Activated CD4-positive, alpha-beta T cell treated with anti-CD3 and anti-CD28 coated beads for 48 hours (primary cell): Measurements from ENCODE around the gene ALPI.

Source experiments
- DNase-seq: peaks from one replicate; pipeline ENCODE4 v3.0.0-alpha.2; 2020

ALPI gene

DNA sequence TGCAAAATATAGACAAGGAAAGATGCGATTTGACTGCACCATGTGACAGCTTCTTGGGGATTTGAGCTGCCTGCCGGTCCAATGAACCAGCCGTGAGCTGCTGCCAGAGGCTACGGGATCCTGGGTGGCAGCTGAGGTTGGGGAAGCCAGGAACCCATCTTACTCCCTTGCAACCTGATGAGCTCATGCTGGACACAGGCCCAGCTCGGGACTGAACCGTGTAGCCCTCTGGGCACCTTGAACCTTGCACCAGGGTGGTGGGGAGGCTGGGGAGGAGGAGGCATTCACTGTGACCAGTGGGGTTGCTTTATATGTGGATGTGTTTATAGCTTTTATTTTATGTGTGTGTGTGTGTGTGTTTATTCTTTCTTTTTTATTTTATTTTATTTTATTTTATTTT is 9.1 kb downstream of the ALPI start:
- DNase-seq, result no peak

DNA sequence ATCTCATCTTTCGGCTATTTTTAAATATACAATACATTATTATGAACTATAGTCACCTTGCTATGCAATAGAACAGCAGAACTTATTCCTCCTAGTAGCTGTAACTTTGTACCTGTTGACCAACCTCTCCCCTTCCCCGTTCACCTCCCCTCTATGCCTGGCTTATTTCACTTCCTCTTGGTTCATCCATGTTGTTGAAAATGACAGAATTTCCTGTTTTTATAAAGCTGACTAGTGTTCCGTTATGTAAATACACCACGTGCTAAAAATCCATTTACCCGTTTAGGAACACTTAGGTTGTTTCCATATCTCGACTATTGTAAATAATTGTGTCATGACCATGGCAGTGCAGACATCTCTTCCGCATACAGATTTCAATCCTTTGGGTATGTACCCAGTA is 10.3 kb downstream of the ALPI start:
- no peak for DNase-seq

DNA sequence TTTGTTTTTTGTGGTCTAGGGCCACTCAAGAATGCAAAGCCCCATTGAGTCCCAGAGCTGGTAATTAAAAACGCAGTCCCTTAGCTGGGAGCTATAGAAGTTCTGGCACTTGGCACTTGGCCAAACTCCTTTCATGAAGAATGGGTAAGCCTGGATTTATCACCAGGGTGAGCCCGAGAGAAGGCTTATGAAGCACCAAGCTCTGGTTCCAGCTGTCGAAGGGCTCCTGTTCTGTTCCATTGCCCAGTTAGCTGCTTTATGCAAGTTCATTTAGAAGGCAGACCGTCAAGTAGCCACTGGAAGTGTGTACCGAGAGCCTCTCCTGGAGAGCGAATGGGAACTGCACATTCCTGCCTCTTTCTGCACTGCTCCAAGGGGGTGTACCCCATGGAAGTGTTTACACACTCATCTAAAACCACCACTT is 17.5 kb downstream of the ALPI start:
- DNase-seq, result no peak

DNA sequence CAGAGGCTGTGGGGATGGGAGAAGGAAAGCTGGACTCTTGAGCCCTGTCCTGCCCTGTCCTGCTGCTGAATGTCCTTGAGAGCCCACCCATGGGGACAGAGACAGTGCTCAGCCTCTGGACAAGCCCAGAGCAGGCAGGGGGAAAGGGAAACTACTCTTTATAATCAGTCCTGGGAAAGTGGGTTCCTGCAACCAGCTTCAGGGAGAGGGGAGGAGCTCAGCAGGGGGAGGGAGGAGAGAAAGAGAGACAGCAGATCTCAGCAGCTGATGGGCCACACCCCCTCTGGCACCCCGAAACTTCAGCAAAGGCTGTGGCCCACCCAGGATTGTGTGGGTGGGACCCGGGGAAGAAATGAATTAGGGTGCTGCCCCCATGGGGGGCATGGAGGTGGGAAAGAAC is 20.1 kb downstream of the ALPI start:
- no peak for DNase-seq

DNA sequence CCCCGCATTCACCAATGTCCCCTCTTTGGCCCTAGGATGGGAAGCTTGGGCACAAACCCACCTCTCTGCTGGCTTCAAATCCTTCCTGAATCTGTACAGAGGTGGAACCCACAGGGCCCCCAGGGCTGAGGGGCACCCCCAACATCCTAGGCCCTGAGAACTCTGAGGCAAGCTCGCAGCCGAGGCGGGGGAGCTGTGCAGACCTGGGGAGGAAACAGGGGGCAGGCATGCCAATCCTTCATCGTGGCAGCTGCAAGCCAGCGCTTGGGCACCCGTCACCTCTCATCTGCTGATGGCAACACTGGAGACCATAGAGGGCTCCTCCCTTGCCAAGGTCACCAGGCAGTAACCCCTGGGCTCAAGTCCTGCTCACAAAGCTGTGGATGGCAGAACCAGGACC is 20.8 kb downstream of the ALPI start:
- no peak for DNase-seq

DNA sequence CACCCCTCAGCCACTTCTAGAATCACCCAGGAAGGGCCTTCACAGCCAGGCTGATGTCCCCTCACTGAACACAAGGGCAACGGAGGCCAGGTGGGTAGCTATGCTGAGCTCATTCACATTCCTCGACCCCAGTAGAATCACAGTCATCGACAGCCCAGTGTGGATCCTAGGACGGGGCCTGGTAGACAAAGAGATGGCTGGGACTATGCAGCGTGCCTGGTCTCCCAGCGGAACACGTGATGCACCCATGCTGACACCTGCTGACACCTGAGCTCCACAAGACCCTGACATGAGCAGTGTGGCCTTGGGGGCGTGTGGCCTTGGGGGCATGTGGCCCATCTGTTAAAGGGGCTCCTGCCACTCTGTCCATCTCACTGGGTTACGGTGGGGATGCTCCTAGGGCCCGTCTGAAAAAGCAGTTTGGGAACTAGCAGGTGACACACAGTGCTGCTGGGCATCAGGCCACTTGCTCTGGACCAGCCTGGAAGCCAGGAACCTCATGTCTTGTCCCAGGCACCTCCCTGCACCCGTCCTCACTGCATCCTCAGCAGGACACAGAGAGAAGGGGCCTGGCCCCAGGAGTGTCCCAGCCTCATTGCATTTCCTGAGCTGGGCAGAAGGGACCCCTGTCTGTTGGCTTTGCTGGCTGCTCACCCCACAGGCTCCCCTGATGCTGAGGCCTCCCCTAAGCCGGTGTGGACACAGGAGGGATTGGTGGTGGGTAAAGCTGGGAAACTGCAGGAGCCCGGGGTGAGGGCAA is 22.0 kb downstream of the ALPI start:
- no peak for DNase-seq

DNA sequence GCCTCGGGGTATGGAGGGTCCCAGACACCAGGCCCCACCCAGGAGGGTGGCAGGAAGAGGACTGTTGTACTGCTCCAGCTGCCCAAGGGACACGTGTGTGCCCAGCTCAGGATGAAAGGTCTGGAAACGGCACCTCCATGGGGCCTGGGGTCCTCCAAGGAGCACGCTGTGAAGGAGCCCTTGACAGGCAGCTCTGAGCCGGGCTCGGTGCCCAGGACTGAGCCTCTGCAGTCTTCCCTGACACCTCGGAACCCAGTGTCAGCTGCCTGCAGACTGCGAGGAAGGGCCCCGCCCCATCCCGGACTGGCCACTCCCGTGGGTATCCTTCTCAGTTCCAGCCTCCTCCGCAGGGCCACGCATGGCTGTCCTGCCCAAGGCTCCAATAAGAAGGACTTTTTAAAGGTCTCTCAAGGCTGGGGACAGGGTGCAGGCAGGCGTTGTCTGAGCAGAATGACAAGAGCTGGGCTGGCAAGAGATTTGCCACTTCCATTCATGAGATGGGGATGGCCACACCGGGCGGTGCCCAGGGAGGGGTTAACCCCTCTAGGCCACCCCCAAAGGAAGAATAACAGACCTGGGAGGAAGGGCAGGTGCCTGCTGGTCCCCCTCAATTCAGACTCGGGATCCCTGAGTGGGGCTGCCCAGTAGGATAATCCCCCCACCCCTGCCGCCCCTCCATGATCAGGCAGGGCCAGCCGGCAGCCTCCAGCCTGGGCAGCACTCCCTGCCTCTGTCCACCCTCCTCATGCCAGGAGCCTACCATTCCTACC is 22.8 kb downstream of the ALPI start:
- no peak for DNase-seq

DNA sequence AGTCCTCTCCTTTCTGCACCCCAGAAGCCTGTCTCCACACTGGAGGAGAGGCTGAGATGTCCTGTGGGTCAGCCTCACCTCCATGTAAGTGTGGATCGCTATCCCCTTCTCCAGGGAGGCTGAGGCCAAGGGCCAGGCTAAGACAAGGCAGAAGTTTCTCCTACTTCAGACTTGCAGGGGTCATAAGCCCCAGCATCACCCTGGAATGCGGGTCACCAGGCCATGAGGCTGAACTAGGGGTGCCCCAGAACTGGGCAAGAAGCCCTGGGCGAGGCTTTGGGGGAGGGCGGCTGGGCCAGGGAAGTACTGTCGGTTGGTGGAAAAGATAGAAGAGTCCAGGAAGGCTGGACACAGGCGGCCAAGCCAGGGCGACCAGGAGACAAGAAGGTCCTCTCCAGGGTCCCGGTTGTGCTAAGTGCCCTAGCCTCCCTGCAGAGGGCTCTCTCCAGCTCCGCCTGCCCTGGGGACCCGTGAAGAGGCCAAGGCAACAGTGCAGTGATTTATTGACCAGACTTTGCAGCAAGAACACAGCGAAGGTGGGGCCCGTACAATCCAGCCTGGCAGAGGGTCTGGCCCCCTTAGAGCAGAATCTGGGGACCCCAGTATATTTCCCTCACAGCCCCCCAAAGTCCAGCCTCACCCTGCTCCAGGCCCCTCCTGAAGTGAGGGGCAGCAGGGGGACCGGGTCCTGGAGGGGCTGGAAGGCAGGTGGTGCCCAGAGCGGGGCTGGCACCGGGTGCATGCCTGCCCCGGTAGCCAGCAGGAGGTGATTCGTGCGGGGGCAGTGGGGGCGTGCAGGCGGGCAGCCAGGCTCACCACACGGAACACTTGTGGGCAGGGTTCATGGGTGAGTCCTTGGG is 23.6 kb downstream of the ALPI start:
- no peak for DNase-seq

DNA sequence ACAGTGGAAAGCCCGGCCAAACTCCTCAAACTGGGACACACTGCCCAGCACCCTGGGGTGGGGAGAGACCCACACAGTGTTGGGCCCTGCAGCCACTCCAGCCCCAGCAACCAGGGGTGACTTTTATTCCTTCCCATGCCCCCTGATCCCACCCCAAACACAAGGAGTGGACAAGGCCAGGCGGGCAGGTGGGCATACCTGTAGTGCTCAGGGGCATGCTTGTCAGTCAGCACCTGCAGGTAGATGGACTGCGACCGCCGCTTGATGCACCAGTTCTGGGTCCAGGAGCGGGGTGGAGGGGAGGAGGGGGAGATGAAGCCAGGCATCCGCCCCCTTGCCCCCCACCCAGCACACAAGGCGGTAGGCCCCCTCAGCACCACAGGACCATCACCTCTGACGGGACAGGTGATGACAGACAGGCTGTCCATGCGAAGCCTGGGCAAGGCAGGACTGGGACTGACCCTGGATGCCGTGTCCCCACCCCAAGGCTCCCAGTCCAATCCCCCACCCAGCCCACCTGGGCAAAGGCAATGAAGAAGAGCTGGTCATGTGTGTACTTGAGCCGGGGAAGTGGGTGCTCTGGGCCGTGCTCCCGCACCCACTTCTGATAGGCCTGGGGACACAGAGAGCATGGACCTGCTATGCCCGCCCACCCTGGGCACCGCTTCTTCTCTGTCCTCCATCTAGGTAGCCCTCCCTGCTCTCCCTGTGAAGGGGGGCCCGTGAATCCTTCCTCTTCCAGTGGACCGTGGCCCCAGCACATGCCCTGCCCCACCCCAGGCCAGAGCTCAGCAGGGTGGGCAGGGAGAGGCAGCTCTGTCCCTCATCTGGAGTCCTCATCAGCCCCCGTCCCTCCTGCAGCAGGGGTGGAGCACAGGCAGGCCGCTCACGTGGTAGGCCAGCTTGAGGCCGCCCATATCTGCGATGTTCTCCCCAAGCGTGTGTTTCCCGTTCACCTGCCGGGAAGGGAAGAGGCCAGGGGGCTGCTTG is 24.5 kb downstream of the ALPI start:
- no peak for DNase-seq

DNA sequence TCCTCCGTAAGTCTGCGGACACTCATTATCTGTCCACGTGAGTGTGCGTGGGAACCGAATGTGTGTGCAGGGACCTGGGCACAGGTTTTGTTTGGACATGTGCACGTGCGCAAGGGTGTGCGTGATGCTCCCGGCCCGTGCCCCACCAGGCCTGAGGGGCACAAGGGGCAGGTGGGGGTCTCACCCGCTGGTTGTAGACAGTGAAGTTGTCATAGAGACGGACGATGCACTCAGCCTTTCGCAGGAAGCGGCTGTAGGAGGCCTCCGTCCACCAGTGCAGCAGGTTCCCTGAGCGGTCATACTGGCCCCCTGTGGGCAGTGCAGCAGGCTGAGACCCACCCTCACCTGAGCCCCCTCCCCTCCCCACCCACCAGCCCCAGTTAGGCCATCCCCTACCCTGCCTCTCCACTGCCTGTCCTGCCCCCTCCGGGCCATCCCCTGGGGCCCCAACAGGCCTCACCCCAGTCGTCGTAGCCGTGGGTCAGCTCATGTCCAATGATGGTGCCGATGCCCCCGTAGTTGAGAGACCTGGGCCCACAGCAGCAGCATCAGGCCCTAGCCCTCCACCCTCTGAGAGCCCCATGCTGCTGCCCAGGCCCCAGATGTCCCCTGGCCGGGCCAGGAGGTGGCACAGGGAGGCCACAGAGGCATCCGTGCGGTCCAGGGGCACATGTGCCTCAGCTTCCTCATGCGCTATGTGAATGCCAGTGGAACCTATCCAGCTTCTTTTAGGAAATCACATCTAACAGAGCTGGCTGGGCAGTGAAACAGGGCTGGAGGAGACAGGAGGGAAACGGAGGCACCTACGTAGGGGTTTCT is 25.6 kb downstream of the ALPI start:
- DNase-seq, result no peak

DNA sequence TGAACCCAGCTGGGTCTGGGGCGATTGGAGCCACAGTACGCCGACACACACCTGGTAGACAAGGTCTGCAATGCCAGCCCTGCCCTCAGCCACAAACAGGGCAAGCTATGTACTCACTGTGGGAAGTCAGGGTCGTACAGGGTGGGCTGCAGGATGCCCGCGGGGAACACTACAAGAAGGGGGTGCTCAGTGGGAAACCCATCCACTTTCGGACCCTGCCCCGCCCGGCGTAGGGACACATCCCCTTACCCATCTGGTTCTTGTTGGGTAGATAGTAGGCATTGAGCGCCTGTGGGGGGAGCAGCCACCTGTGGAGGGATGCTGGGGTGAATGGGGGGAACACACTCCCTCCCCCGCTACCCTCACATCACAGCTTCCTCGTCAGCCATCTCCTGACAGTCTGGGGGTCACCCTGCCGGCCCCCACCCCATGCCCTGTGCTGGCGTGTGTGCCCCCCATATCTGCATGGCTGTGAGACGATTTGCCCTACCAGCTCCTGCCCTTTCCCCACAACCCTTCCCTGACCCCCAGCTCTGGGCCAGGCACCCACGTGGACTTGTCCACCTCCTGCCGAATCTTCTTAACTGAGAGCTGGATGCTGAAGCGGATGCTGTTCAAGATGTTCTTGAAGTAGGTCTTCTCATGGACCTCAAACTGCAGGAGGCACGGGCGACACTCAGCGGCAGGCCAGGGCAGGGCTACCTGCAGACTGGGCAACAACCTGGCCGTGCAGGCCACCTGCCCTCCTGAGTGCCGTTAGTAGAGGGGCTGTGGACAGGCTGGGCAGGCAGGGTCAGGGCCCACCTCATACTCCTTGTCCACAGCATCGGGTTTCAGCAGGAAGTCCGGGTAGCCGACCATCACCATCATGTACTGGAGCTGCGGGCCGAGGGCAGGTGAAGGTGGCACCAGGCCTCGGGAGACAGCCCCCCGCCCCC is 26.6 kb downstream of the ALPI start:
- no peak for DNase-seq

DNA sequence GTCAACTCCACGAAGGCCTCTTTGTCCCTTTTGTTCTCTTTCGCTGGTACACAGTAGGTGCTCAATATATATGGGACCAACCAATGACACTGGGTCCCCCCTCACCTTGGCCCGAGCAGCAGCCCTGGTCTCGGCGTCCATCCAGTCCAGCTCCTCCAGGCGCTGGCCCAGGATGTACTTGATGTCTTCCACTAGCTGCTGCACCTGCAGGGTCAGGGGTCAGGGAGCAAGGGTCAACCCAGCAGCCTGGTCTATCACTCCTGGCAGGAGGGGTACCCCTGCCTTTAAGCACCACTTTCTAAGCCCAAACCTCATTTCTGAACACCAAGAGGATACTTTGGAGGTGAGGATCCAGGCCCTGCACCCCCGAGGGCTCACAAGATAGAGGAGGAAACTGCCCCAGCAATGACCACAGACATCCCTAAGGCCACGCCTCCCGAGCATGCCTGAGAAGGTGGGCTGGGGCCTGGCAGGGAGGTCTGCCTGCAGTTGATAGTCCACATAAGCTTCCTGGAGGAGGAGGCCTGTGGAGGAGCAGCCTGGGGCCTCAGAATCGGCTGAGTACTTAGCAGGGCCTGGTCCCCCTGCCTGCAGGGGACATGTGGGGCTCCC is 27.5 kb downstream of the ALPI start:
- no peak for DNase-seq

DNA sequence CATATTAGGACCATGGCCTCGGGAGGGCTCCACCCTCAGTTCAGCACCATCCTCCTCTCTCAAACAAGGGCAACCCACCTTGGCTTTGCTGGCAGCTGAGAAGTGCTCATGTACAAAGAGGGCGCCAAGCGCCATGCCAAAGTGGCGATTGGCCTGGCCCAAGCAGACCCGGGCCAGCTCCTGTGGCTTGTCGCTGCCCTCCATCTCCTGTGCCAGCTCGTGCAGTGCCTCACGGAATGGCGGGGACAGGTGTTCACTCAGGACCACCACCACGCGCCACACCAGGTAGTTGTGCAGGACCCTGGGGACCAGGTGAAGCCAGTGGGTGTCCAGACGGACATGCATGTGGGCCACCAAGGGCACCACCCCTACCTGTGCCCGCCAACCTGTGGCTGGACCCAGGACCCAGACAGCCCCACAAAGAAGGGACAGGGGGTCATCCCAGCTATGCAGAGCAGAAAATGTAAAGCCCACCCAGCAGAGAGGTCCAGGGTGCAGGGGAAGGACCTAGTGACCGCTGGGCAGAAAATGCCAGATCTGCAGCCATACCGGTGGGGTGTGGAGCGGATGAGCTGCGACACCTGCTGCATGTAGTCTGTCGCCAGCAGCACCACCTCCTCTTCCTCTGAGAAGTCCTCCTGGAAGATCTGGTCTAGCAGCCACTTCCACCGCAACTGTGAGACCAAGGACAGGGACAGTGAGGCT is 28.1 kb downstream of the ALPI start:
- no peak for DNase-seq

DNA sequence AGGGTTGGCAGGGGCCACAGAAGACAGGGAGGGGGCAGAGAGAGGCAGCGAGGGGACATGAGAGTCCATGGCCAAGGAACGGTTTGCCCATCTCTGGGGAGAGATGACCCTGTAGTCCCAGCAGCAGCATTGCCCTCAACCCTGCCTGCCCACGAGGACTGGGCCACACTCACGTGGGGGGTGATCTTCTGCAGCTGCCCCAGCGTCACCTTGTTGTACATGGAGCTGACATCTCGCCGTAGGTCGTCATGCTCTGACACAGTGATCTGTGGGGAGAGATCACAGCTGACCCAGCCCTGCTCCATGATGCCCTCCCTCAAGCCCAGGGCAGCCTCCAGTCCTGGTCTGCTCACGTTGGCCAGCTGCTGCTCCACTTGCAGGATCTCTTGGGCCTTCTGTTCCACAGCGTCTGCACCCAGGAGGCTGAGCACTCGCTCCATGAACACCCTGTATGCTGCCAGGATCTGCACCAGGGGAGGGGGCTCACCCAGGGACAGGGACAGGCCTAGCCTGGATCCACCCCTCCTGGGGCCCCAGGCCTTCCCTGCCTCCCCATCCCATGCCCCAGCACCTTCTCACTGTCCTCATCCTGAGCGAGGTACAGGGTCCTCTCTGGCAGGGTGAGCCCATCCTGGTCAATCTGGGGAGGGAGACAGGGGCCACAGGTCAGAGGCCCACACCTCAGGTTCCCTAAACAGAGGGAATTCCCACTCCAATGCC is 28.8 kb downstream of the ALPI start:
- no peak for DNase-seq

DNA sequence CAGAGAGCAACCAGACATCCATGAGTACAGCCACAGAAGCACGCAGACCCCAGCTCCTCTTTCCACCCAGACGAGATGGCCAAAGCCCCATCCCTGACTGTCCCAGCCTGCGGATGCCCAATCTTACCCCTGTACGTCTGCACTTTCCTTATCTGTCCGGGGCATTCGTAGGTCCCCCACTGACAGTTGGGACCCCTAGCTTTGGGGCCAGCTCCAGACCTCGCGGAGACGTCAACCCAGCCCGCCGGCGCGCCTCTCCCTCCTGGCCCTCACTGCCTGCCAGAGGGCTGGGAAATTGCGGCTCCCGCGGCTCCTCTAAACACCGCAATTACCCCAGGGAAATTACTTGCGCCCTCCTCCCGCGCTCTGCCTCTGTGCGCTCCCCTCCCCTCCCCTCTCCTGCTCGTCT is 29.4 kb downstream of the ALPI start:
- DNase-seq, result peak; percentile 5

DNA sequence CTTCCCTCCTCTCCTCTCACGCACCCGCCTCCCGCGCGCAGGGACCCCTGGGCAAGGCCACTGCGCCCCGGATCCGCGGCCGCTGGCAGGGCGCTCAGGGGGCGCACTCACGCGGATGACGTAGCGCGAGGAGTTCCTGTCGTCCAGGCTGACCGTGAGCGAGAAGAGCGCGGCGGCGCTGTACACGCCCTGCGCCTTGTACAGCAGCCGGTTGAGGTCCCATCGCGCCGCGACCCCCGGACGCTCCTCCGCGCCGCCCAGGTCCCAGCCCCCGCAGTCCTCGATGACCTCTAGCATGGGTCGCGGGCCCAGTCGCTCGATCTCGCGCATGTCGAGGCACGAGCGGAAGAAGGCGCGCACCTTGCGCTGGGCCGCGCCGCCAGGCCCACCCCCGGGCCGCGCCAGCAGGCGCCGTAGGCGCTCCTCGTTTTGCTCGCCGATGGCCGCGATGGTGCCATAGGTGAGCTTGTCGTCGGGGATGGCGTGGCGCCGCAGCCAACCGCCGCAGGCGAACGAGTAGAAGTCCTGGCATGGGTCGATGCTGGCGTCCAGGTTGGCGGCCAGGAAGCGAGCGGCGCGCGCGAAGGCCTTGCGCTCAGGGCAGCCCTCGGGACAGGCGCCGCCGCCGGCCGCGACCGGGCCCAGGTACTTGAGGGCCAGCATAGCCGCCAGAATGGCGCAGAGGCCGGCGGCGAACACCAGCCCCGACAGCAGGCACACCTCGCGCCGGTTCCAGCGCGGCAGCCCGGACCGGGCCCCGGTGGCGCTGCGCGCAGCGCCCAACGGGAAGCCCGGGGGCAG is 30.0 kb downstream of the ALPI start:
- no peak for DNase-seq
